OCI-LY7 (cell line): ENCODE measurements around the gene NDNF. TPM values are rescaled to one million over a fixed set of nuclear protein-coding genes. Genes with fewer than 3 reads are reported as not detected.

ENCODE experiments used
- BruUV-seq: library from RNA; stranded (reverse); fragments of 400-500 nt; replicated peaks from 2 replicates; lab custom pipeline; 2021; lab: Mats Ljungman, UMichigan
- CTCF ChIA-PET: fragments of 300-600 bp; sonication (Branson Sonifier 250); formaldehyde crosslinking; loops from one replicate; lab custom pipeline; 2022; ENCODE audit warnings: antibody characterized with exemption; ENCODE audit not compliant: unreplicated experiment; lab: Charles Lee
- POLR2A ChIA-PET: fragments of 300-600 bp; sonication (Branson Sonifier 250); formaldehyde crosslinking; loops from one replicate; lab custom pipeline; 2022; ENCODE audit warnings: antibody characterized with exemption; lab: Charles Lee
- DNase-seq: peaks from one replicate; pipeline ENCODE4 v3.0.0-alpha.2; 2015; ENCODE audit warnings: low spot score
- H2AFZ ChIP-seq: fragments of 200-600 bp; sonication (generic), shearing (Covaris generic); 2 replicates; pipeline ENCODE4 v1.6.1; 2014; ENCODE audit warnings: mild to moderate bottlenecking, antibody characterized with exemption, low read length, moderate library complexity
- H3K27ac ChIP-seq: fragments of 200-600 bp; sonication (generic); 2 replicates; pipeline ENCODE4 v1.5.1; 2014; ENCODE audit warnings: mixed run types, low read depth, mild to moderate bottlenecking, moderate library complexity, low read length, inconsistent platforms; ENCODE audit not compliant: poor library complexity, severe bottlenecking
- H3K36me3 ChIP-seq: fragments of 200-600 bp; sonication (generic); 2 replicates; pipeline ENCODE4 v1.6.1; 2014; ENCODE audit warnings: mild to moderate bottlenecking, antibody characterized with exemption, low read length, moderate library complexity, mixed read lengths; ENCODE audit not compliant: insufficient read depth
- H3K4me1 ChIP-seq: fragments of 200-600 bp; sonication (generic); 2 replicates; pipeline ENCODE4 v1.5.1; 2014; ENCODE audit warnings: mild to moderate bottlenecking, low read length; ENCODE audit not compliant: insufficient read depth, poor library complexity, severe bottlenecking
- H3K4me2 ChIP-seq: fragments of 200-600 bp; sonication (generic); 2 replicates; pipeline ENCODE4 v1.6.1; 2014; ENCODE audit warnings: mild to moderate bottlenecking, low read length
- H3K4me3 ChIP-seq: fragments of 200-600 bp; sonication (generic); 2 replicates; pipeline ENCODE4 v1.5.1; 2014; ENCODE audit warnings: mild to moderate bottlenecking, low read depth, low read length; ENCODE audit not compliant: poor library complexity, severe bottlenecking
- H3K79me2 ChIP-seq: fragments of 200-600 bp; sonication (generic); 2 replicates; pipeline ENCODE4 v1.6.1; 2016; ENCODE audit warnings: low read depth, mild to moderate bottlenecking, low read length, moderate library complexity, mixed read lengths; ENCODE audit not compliant: insufficient read depth
- H3K9me2 ChIP-seq: fragments of 200-600 bp; sonication (generic); 2 replicates; pipeline ENCODE4 v1.6.1; 2016; ENCODE audit warnings: mild to moderate bottlenecking, low read length, mixed read lengths; ENCODE audit not compliant: insufficient read depth
- H3K9me3 ChIP-seq: fragments of 200-600 bp; sonication (generic); 2 replicates; pipeline ENCODE4 v1.6.1; 2014; ENCODE audit warnings: mild to moderate bottlenecking, mixed run types, low read length, mixed read lengths
- H4K20me1 ChIP-seq: fragments of 200-600 bp; sonication (generic); 2 replicates; pipeline ENCODE4 v1.6.1; 2014; ENCODE audit warnings: mild to moderate bottlenecking, antibody characterized with exemption, low read length, moderate library complexity, mixed read lengths; ENCODE audit not compliant: insufficient read depth
- EZH2phosphoT487 ChIP-seq: fragments of 200-600 bp; sonication (generic); IDR thresholded peaks from 2 replicates; pipeline ENCODE4 v1.6.1; 2018; ENCODE audit warnings: low read depth, borderline replicate concordance, mild to moderate bottlenecking, mixed run types, antibody characterized with exemption, low read length, moderate library complexity, mixed read lengths
- intact Hi-C: fragments of 100-400 bp; cut with micrococcal nuclease; formaldehyde crosslinking; loops from one replicate; pipeline ENCODE4 v1.10.0; 2022; ENCODE audit not compliant: unreplicated experiment
- total RNA-seq, 2 experiments: library from RNA; depleted of rRNA in 1 of 2; stranded (reverse); fragments of >200 nt in 1 of 2; shearing (Covaris generic) in 1 of 2; gene quantifications; 2 replicates each; pipeline ENCODE4 v1.2.3, GENCODE V29; 2014 to 2022
- TF ChIP-seq, protein P1 (sequence below): fragments of 200-600 bp; sonication (generic); conservative IDR thresholded peaks from 2 replicates; pipeline ENCODE4 v1.5.1; 2014; ENCODE audit warnings: mild to moderate bottlenecking, antibody characterized with exemption, low read length, moderate library complexity, mixed read lengths

Gene NDNF
- total RNA-seq, 2 experiments from 2014 or later: not detected

DNA sequence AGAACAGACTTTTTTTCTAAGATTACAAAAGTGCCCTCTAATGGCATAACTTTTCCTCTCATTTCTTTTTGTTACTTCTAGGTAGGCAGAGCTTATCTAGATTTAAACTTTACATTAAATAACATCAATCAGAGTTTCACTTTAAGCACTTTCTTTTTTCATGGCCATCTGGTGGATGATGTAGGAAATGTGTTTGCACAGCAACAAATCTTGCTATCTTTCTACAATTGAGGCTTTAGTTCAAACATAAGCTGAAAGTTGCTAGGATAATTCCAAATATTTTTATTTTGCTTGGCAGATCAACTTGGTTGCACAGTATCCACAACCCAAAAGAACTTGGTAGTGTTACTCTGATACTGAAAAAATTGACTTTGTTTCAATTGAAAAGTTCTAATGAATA, 22.0 kb downstream of the NDNF start:
- Histone ChIP-seq H3K4me1 (no peaks in the 10 kb centered on the region), H3K9me2 (no peaks in the 10 kb centered on the region), H3K4me2 (no peak overlapping the region), H3K36me3 (no peaks in the 10 kb centered on the region), H3K27ac (no peak overlapping the region), H3K9me3 (no peaks in the 10 kb centered on the region), H4K20me1 (no peaks in the 10 kb centered on the region), H2AFZ (no peak overlapping the region), H3K79me2 (no peaks in the 10 kb centered on the region), H3K4me3 (no peak overlapping the region)
- TF ChIP-seq EZH2phosphoT487: no peak
- TF ChIP-seq, protein P1, sequence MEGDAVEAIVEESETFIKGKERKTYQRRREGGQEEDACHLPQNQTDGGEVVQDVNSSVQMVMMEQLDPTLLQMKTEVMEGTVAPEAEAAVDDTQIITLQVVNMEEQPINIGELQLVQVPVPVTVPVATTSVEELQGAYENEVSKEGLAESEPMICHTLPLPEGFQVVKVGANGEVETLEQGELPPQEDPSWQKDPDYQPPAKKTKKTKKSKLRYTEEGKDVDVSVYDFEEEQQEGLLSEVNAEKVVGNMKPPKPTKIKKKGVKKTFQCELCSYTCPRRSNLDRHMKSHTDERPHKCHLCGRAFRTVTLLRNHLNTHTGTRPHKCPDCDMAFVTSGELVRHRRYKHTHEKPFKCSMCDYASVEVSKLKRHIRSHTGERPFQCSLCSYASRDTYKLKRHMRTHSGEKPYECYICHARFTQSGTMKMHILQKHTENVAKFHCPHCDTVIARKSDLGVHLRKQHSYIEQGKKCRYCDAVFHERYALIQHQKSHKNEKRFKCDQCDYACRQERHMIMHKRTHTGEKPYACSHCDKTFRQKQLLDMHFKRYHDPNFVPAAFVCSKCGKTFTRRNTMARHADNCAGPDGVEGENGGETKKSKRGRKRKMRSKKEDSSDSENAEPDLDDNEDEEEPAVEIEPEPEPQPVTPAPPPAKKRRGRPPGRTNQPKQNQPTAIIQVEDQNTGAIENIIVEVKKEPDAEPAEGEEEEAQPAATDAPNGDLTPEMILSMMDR: peak; percentile 63
- intact Hi-C loops: loop anchor here (5.0 kb wide), 1 partner anchor 333 kb away; no protein-coding TSS in a partner anchor
- ChIA-PET CTCF (no interaction called here), POLR2A (interaction anchor here (0.6 to 1.6 kb wide), 4 partner anchors 11 to 174 kb away, joined by 3 to 4 read pairs (median 3); no protein-coding TSS in a partner anchor)
- no TSS peak for BruUV-seq
- DNase-seq: peak; percentile 6

DNA sequence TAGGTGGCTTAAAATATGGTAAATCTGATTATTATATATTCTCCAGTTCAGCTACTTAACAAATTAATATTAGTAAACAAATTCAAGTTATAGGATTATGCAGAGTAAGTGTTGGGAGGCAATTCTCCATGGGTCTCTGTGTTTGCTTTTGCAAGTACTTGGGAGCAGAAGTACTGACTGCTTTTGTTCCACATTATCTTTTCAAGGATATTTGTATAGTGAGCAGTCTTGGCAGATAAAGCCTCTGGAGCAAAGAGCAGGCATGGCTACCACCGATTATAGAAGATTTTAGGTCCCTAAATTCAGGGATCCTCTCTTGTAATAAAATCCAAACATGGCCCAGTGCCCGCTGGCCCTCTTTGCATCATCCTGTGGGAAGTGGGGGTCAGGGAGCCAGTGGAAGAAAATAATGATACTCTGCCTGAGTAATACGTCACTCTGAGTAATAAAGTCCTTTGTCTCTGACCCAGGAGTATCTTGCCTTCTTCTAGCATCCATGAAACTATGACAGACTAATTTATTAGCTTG, 23.2 kb downstream of the NDNF start:
- no peaks in the 10 kb centered on the region for H4K20me1 ChIP-seq
- no peak overlapping the region for H3K27ac ChIP-seq
- H2AFZ ChIP-seq: no peak overlapping the region
- TF ChIP-seq EZH2phosphoT487: no peak
- TF ChIP-seq, protein P1: no peak
- no peak for DNase-seq
- H3K79me2 ChIP-seq: no peaks in the 10 kb centered on the region
- no peak overlapping the region for H3K4me2 ChIP-seq
- H3K36me3 ChIP-seq: no peaks in the 10 kb centered on the region
- no peaks in the 10 kb centered on the region for H3K4me1 ChIP-seq
- H3K4me3 ChIP-seq: no peak overlapping the region
- no peaks in the 10 kb centered on the region for H3K9me2 ChIP-seq
- H3K9me3 ChIP-seq: no peaks in the 10 kb centered on the region
- CTCF ChIA-PET: no interaction called here
- intact Hi-C loops: no loop called here
- POLR2A ChIA-PET: interaction anchor here (1.6 kb wide), 1 partner anchor 23 kb away, joined by 4 read pairs; no protein-coding TSS in a partner anchor
- BruUV-seq: no TSS peak

DNA sequence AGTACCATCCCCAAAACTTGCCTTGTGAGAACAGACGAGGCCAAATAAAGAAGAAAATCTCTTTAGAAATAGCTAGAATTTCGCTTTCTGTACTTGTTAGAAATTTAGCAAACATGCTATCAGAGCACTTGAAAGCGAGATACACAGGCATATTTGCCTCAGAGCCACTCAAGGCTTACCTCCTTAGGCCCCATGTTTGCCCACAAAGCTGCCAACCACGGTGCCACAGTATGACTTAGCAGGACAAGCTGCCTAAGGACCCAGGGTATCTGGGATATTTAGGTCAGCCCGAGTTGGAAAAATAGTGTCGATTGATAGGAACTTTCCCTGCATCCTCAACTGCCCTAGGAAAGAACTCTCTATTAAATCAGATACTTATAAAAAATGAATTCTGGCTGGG, 24.2 kb downstream of the NDNF start:
- TF ChIP-seq, protein P1: no peak
- TF ChIP-seq EZH2phosphoT487: no peak
- no peak overlapping the region for H2AFZ ChIP-seq
- no peaks in the 10 kb centered on the region for H4K20me1 ChIP-seq
- no peaks in the 10 kb centered on the region for H3K9me2 ChIP-seq
- POLR2A ChIA-PET: interaction anchor here (0.6 kb wide), 1 partner anchor 589 kb away, joined by 3 read pairs; no protein-coding TSS in a partner anchor
- no peaks in the 10 kb centered on the region for H3K9me3 ChIP-seq
- no peak overlapping the region for H3K4me3 ChIP-seq
- H3K79me2 ChIP-seq: no peaks in the 10 kb centered on the region
- BruUV-seq: no TSS peak
- H3K4me1 ChIP-seq: no peaks in the 10 kb centered on the region
- no peaks in the 10 kb centered on the region for H3K36me3 ChIP-seq
- intact Hi-C loops: no loop called here
- H3K4me2 ChIP-seq: no peak overlapping the region
- no peak for DNase-seq
- CTCF ChIA-PET: no interaction called here
- H3K27ac ChIP-seq: no peak overlapping the region
